ENCODE data around the gene SUPT6H. TPM values are rescaled to one million over a fixed set of nuclear protein-coding genes. Genes with fewer than 3 reads are reported as not detected.
A peak's percentile ranks its signal among the peaks of the same experiment; 100 is the strongest.

Gene SUPT6H
- total RNA-seq (2021) (49.1 to 61.3 TPM (median 54.5 TPM) in 3 replicates), Bru-seq, nascent RNA (percentile 80 among the genes with signal in this experiment)
- long read RNA-seq, experiment 1, full-length matches to known transcripts, result 168 of 316 reads
- long read RNA-seq, experiment 1, partial matches to known transcripts, result 114 of 316 reads
- long read RNA-seq, experiment 1, other reads (novel, unspliced or antisense), result 34 of 316 reads
- long read RNA-seq, experiment 2, partial matches to known transcripts, result 48 of 61 reads
- long read RNA-seq, experiment 2, other reads (novel, unspliced or antisense), result 13 of 61 reads
- long read RNA-seq, experiment 3, partial matches to known transcripts, result 3 of 4 reads
- long read RNA-seq, experiment 3, other reads (novel, unspliced or antisense), result 1 of 4 reads

GRCh38 chr17:28661635-28662526 is at the start of gene SUPT6H, which contains the start of gene SDF2:
TSS of gene SUPT6H (plus strand) at chr17:28662205. CDS start at chr17:28673402, 11,197 bp downstream.
TSS of gene SDF2 (minus strand) at chr17:28661906. CDS start at chr17:28661876, 30 bp downstream.
- Mint-ChIP-seq H3K27ac (peak within 1 kb of the TSS; percentile 100), H3K9me3 (peaks cover 21% of the 10 kb centered on the region), H3K4me1 (peaks cover 20% of the 10 kb centered on the region), H3K27me3 (ENCODE audit: low read depth) (0 out of 2 replicates have a peak, but pooled peaks cover 3% of the 10 kb centered on the region), H3K36me3 (peaks cover 44% of the 10 kb centered on the region), H3K4me3 (peak within 1 kb of the TSS; percentile 99)
- peak; percentile 80 for ATAC-seq
- CTCF ChIA-PET, result interaction anchor here (0.7 to 3.5 kb wide), 9 partner anchors 15 to 251 kb away, joined by 3 to 38 read pairs (median 4); partner anchors contain the start of genes BLTP2 and PIGS
- peak; percentile 92 for DNase-seq (ENCODE audit: low spot score)
- POLR2A ChIA-PET, result interaction anchor here (0.7 to 2.5 kb wide), 8 partner anchors 15 to 86 kb away, joined by 3 to 13 read pairs (median 4); partner anchors contain the start of genes ALDOC, BLTP2 and PROCA1
- no peak for TF ChIP-seq IRF1 (CRISPR knock-in tag; IDR thresholded peaks at IDR 0.05)
- TF ChIP-seq SMAD4 (CRISPR knock-in tag; IDR thresholded peaks at IDR 0.05), result no peak
- no peak for TF ChIP-seq CBFB (CRISPR knock-in tag; IDR thresholded peaks at IDR 0.05; ENCODE audit: low read depth)
- TF ChIP-seq ZNF396 (CRISPR knock-in tag; IDR thresholded peaks at IDR 0.05; ENCODE audit: borderline replicate concordance), result no peak
- TF ChIP-seq ETV6 (CRISPR knock-in tag; IDR thresholded peaks at IDR 0.05), result 0 out of 2 replicates have a peak, but pooled peaks have one; percentile 38
- no peak for TF ChIP-seq TCF7 (CRISPR knock-in tag; IDR thresholded peaks at IDR 0.05; ENCODE audit: low read depth)
- no peak for TF ChIP-seq ZNF671 (CRISPR knock-in tag; IDR thresholded peaks at IDR 0.05)
- TF ChIP-seq NR1H2 (CRISPR knock-in tag; IDR thresholded peaks at IDR 0.05), result no peak
- peak; percentile 94 for TF ChIP-seq CREM (CRISPR knock-in tag; IDR thresholded peaks at IDR 0.05)
- peak; percentile 74 for TF ChIP-seq FOXK1 (CRISPR knock-in tag; IDR thresholded peaks at IDR 0.05)
- TF ChIP-seq CREB1 (CRISPR knock-in tag; IDR thresholded peaks at IDR 0.05), result no peak
- no peak for TF ChIP-seq PRDM15 (CRISPR knock-in tag; IDR thresholded peaks at IDR 0.05)
- TF ChIP-seq GRHL2 (CRISPR knock-in tag; IDR thresholded peaks at IDR 0.05; ENCODE audit: insufficient replicate concordance, severe bottlenecking), result no peak
- no peak for TF ChIP-seq JAZF1 (CRISPR knock-in tag; IDR thresholded peaks at IDR 0.05)
- TF ChIP-seq ATF6 (CRISPR knock-in tag; IDR thresholded peaks at IDR 0.05), result no peak
- TF ChIP-seq RORB (CRISPR knock-in tag; IDR thresholded peaks at IDR 0.05), result no peak
- peak; percentile 38; the same call in 1 of the 2 replicates for TF ChIP-seq TEAD1 (CRISPR knock-in tag; IDR thresholded peaks at IDR 0.05)
- TF ChIP-seq TEAD4 (CRISPR knock-in tag; IDR thresholded peaks at IDR 0.05), result no peak
- peak; percentile 77; the same call in 1 of the 2 replicates for TF ChIP-seq GABPB1 (CRISPR knock-in tag; IDR thresholded peaks at IDR 0.05)
- TF ChIP-seq CDX4 (CRISPR knock-in tag; IDR thresholded peaks at IDR 0.05; ENCODE audit: borderline replicate concordance), result no peak
- TF ChIP-seq MAX (CRISPR knock-in tag; IDR thresholded peaks at IDR 0.05), result peak; percentile 78; the same call in 1 of the 2 replicates
- TF ChIP-seq ZNF425 (CRISPR knock-in tag; conservative IDR thresholded peaks at IDR 0.05), result no peak
- TF ChIP-seq AR (CRISPR knock-in tag; IDR thresholded peaks at IDR 0.05), result no peak
